Vagina (tissue), 2 donors: Measurements from ENCODE around the gene RAPGEF4.

ENCODE experiments used
- POLR2AphosphoS5 ChIP-seq, 2 donors: sonication (generic); formaldehyde crosslinking; IDR thresholded peaks; one replicate each; pipeline ENCODE4 v1.9.0; 2017; ENCODE audit warnings: antibody characterized with exemption in 2 of 2, mild to moderate bottlenecking in 2 of 2, low read depth in 1 of 2; ENCODE audit not compliant: insufficient read depth in 1 of 2
- TF ChIP-seq, protein P1 (sequence below), 3 experiments: fragments of 450-650 bp in 2 of 3; fragments of 200-600 bp in 1 of 3; sonication (generic) in 1 of 3; IDR thresholded peaks; one replicate each; pipeline ENCODE4 v1.5.1; 2017 to 2019; ENCODE audit warnings: antibody characterized with exemption in 3 of 3, mild to moderate bottlenecking in 2 of 3, moderate library complexity in 2 of 3

DNA sequence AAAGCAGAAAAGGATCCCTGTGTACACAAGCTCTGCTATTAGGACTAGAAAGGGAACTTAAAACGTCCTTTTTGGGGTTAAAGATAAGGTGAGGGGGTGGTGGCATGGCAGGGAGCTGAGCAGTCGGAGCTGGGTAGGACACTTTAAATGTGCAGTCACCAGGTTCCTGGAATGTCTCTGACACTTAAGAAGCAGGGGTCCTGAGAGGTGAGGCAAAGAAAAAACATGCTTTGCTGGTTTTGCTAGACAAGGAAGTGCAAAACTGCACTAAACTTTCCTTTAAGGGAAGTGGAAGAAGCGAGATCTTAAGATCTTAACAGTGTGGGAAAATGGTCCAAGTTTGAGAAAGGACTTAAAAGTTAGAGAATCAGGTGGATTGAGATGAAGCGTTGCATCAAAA, 240.5 kb downstream of the RAPGEF4 start:
- TF ChIP-seq, protein P1, sequence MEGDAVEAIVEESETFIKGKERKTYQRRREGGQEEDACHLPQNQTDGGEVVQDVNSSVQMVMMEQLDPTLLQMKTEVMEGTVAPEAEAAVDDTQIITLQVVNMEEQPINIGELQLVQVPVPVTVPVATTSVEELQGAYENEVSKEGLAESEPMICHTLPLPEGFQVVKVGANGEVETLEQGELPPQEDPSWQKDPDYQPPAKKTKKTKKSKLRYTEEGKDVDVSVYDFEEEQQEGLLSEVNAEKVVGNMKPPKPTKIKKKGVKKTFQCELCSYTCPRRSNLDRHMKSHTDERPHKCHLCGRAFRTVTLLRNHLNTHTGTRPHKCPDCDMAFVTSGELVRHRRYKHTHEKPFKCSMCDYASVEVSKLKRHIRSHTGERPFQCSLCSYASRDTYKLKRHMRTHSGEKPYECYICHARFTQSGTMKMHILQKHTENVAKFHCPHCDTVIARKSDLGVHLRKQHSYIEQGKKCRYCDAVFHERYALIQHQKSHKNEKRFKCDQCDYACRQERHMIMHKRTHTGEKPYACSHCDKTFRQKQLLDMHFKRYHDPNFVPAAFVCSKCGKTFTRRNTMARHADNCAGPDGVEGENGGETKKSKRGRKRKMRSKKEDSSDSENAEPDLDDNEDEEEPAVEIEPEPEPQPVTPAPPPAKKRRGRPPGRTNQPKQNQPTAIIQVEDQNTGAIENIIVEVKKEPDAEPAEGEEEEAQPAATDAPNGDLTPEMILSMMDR (IDR thresholded peaks at IDR 0.05): no peak
- no peak for TF ChIP-seq POLR2AphosphoS5 (IDR thresholded peaks at IDR 0.05; ENCODE audit: insufficient read depth in 1 of 2, low read depth in 1 of 2)
